ENCODE data around the gene NEO1. TPM values are rescaled to one million over a fixed set of nuclear protein-coding genes. Genes with fewer than 3 reads are reported as not detected.

Gene NEO1
- total RNA-seq, 1 donor from 2014 or later: 2.3 TPM

- DNase-seq (no peak), ATAC-seq (ENCODE audit: low read depth) (no peak)
- no peak for TF ChIP-seq CTCF (IDR thresholded peaks at IDR 0.05)
- intact Hi-C loops (cut with micrococcal nuclease): no loop called here
- Mint-ChIP-seq H3K36me3 (ENCODE audit: low read depth) (no peaks in the 10 kb centered on the region), H3K27ac (no peak overlapping the region), H3K4me3 (no peak overlapping the region), H3K9me3 (no peaks in the 10 kb centered on the region), H3K27me3 (peaks cover 13% of the 10 kb centered on the region), H3K4me1 (no peaks in the 10 kb centered on the region)
- POLR2A ChIA-PET: no interaction called here
- CTCF ChIA-PET: interaction anchor here (1.3 kb wide), 1 partner anchor 10 kb away, joined by 3 read pairs; no protein-coding TSS in a partner anchor
Measured at GRCh38 chr15:73233623-73234022, 181.4 kb downstream of the NEO1 start.

GRCh38 chr15:73237910-73238309 is 185.6 kb downstream of the NEO1 start:
- ATAC-seq (ENCODE audit: low read depth) (no peak), DNase-seq (no peak)
- H3K27me3 Mint-ChIP-seq: peaks cover 9% of the 10 kb centered on the region
- no peak overlapping the region for H3K4me3 Mint-ChIP-seq
- H3K4me1 Mint-ChIP-seq: no peaks in the 10 kb centered on the region
- no peak overlapping the region for H3K27ac Mint-ChIP-seq
- intact Hi-C loops (cut with micrococcal nuclease): no loop called here
- ChIA-PET CTCF (interaction anchor here (0.9 to 2.3 kb wide), 3 partner anchors 10 to 516 kb away, joined by 3 to 7 read pairs (median 3); no protein-coding TSS in a partner anchor), POLR2A (interaction anchor here (0.7 kb wide), 1 partner anchor 626 kb away, joined by 6 read pairs; no protein-coding TSS in a partner anchor)
- H3K36me3 Mint-ChIP-seq (ENCODE audit: low read depth): no peaks in the 10 kb centered on the region
- no peak for TF ChIP-seq CTCF (IDR thresholded peaks at IDR 0.05)
- no peaks in the 10 kb centered on the region for H3K9me3 Mint-ChIP-seq

GRCh38 chr15:73239564-73240215 is 187.4 kb downstream of the NEO1 start:
- intact Hi-C loops (cut with micrococcal nuclease): loop anchor here (2.0 to 5.0 kb wide), 3 partner anchors 323 to 669 kb away; no protein-coding TSS in a partner anchor
- Mint-ChIP-seq H3K36me3 (ENCODE audit: low read depth) (no peaks in the 10 kb centered on the region), H3K4me3 (no peak overlapping the region), H3K27ac (no peak overlapping the region), H3K27me3 (peaks cover 7% of the 10 kb centered on the region), H3K9me3 (no peaks in the 10 kb centered on the region), H3K4me1 (no peaks in the 10 kb centered on the region)
- no peak for ATAC-seq (ENCODE audit: low read depth)
- DNase-seq: no peak
- TF ChIP-seq CTCF (IDR thresholded peaks at IDR 0.05): no peak
- POLR2A ChIA-PET: no interaction called here
- CTCF ChIA-PET: interaction anchor here (2.3 to 5.0 kb wide), 4 partner anchors 8 to 460 kb away, joined by 7 to 42 read pairs (median 23); no protein-coding TSS in a partner anchor

GRCh38 chr15:73240866-73241499 is 188.7 kb downstream of the NEO1 start:
- DNase-seq (peak; percentile 23), ATAC-seq (ENCODE audit: low read depth) (no peak)
- peak; percentile 98 for TF ChIP-seq CTCF (IDR thresholded peaks at IDR 0.05)
- H3K36me3 Mint-ChIP-seq (ENCODE audit: low read depth): no peaks in the 10 kb centered on the region
- H3K27me3 Mint-ChIP-seq: peaks cover 9% of the 10 kb centered on the region
- ChIA-PET POLR2A (no interaction called here), CTCF (interaction anchor here (0.7 to 5.0 kb wide), 17 partner anchors 9 to 666 kb away, joined by 3 to 42 read pairs (median 5); no protein-coding TSS in a partner anchor)
- H3K4me1 Mint-ChIP-seq: no peaks in the 10 kb centered on the region
- no peak overlapping the region for H3K4me3 Mint-ChIP-seq
- no peaks in the 10 kb centered on the region for H3K9me3 Mint-ChIP-seq
- intact Hi-C loops (cut with micrococcal nuclease): loop anchor here (1.0 to 5.0 kb wide), 5 partner anchors 32 to 668 kb away; no protein-coding TSS in a partner anchor
- no peak overlapping the region for H3K27ac Mint-ChIP-seq

GRCh38 chr15:73244333-73244732 is 192.1 kb downstream of the NEO1 start:
- no peaks in the 10 kb centered on the region for H3K4me1 Mint-ChIP-seq
- H3K4me3 Mint-ChIP-seq: no peak overlapping the region
- no peak for ATAC-seq (ENCODE audit: low read depth)
- CTCF ChIA-PET: interaction anchor here (0.9 to 5.0 kb wide), 5 partner anchors 11 to 645 kb away, joined by 3 to 42 read pairs (median 3); no protein-coding TSS in a partner anchor
- no peak overlapping the region for H3K27ac Mint-ChIP-seq
- H3K36me3 Mint-ChIP-seq (ENCODE audit: low read depth): no peaks in the 10 kb centered on the region
- H3K27me3 Mint-ChIP-seq: peaks cover 9% of the 10 kb centered on the region
- intact Hi-C loops (cut with micrococcal nuclease): loop anchor here (5.0 kb wide), 2 partner anchors 318 to 393 kb away; no protein-coding TSS in a partner anchor
- POLR2A ChIA-PET: no interaction called here
- H3K9me3 Mint-ChIP-seq: no peaks in the 10 kb centered on the region
- no peak for DNase-seq
- no peak for TF ChIP-seq CTCF (IDR thresholded peaks at IDR 0.05)

Measured in activated B cell treated with CpG ODN at 0.5 μM for 24 hours (primary cell).